CD4-positive, alpha-beta T cell treated with Interferon alpha-2 for 1 hour (primary cell): ENCODE results near the gene FAM174C.

Source experiments
- DNase-seq, 2 donors: peaks; one replicate each; pipeline ENCODE4 v3.0.0-alpha.2; 2020 to 2022

FAM174C gene

GRCh38 chr19:1251330-1252220 lies 23.8 kb upstream of the FAM174C start:
- DNase-seq: peak; percentile 64 to 72

GRCh38 chr19:1252221-1252820 lies 23.0 kb upstream of the FAM174C start:
- DNase-seq: peak; percentile 86 to 87

- DNase-seq: peak; percentile 85 to 86
Observed at GRCh38 chr19:1252821-1253513, 22.4 kb upstream of the FAM174C start.

- DNase-seq: no peak
Observed at GRCh38 chr19:1253514-1254080, 21.7 kb upstream of the FAM174C start.

- no peak for DNase-seq
Observed at GRCh38 chr19:1254081-1254527, 21.2 kb upstream of the FAM174C start.

- no peak for DNase-seq
Observed at GRCh38 chr19:1254530-1255185, 20.7 kb upstream of the FAM174C start.

- no peak for DNase-seq
Observed at GRCh38 chr19:1255186-1256161, 19.9 kb upstream of the FAM174C start.

- no peak for DNase-seq
Observed at GRCh38 chr19:1256646-1257474, 18.5 kb upstream of the FAM174C start.

- no peak for DNase-seq
Observed at GRCh38 chr19:1257475-1258162, 17.7 kb upstream of the FAM174C start.

GRCh38 chr19:1258163-1258492 lies 17.2 kb upstream of the FAM174C start:
- no peak for DNase-seq

- DNase-seq: no peak
Observed at GRCh38 chr19:1258707-1259205, 16.6 kb upstream of the FAM174C start.

- peak; percentile 81 to 86 for DNase-seq
Observed at GRCh38 chr19:1259206-1259875, 16.0 kb upstream of the FAM174C start.

GRCh38 chr19:1259876-1260748 lies 15.2 kb upstream of the FAM174C start:
- peak; percentile 71 to 77 for DNase-seq

- DNase-seq: peak; percentile 98 to 99
Observed at GRCh38 chr19:1260749-1261537, 14.4 kb upstream of the FAM174C start.

- peak; percentile 41 to 65 for DNase-seq
Observed at GRCh38 chr19:1261538-1261797, 13.9 kb upstream of the FAM174C start.

- peak; percentile 40 to 64 for DNase-seq
Observed at GRCh38 chr19:1261798-1262622, 13.3 kb upstream of the FAM174C start.
